ENCODE measurements around the gene RAPGEF6.
A peak's percentile ranks its signal among the peaks of the same experiment; 100 is the strongest.

RAPGEF6 gene

DNA sequence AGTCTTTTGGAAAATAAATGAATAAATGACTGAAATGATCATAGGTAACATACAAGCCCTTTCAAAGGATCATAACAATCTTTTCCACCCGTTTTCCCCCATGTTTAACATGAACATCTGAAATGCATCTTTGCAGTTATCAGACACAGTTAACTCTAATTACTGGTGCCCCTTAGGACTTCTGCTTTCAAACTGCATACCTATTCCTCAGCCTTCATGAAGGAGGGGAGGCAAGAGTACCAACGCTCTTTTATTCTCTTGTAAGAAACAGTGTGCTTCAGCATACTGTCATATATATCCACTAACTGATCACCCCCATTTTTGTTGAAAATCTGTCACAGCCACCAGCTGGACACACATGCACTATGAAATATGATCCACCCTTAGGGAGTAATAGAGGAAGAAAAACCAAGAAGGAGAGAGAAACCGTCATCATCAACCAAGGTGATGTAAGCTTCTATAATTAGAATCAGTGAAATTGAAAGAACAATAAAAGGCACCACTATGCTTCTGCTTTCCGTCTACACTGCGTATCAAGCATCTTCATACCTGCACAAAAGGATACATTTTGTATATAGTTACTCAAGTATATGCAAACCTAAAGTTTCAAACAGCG is 98.7 kb downstream of the RAPGEF6 start:
- Histone ChIP-seq H3K36me3 (replicated peaks; ENCODE audit: low read depth, low read length) (no peaks in the 10 kb centered on the region), H3K4me2 (ENCODE audit: low read length) (peak overlapping the region; percentile 65), H3K27ac (ENCODE audit: low read length) (peak overlapping the region; percentile 26), H3K9me3 (ENCODE audit: insufficient read depth, low read length) (no peaks in the 10 kb centered on the region), H3K4me3 (ENCODE audit: low read length) (peak overlapping the region; percentile 43), H3K4me1 (ENCODE audit: low read length) (peaks cover 15% of the 10 kb centered on the region), H3K9ac (ENCODE audit: low read length) (no peak overlapping the region), H2AFZ (ENCODE audit: low read depth, low read length) (no peak overlapping the region), H4K20me1 (ENCODE audit: insufficient read depth, low read length) (peaks cover 24% of the 10 kb centered on the region), H3K79me2 (ENCODE audit: low read length) (no peaks in the 10 kb centered on the region), H3K27me3 (ENCODE audit: low read depth, low read length) (no peaks in the 10 kb centered on the region)
- TF ChIP-seq EZH2phosphoT487 (IDR thresholded peaks at IDR 0.05; ENCODE audit: low read depth), result no peak
- TF ChIP-seq, protein P1, sequence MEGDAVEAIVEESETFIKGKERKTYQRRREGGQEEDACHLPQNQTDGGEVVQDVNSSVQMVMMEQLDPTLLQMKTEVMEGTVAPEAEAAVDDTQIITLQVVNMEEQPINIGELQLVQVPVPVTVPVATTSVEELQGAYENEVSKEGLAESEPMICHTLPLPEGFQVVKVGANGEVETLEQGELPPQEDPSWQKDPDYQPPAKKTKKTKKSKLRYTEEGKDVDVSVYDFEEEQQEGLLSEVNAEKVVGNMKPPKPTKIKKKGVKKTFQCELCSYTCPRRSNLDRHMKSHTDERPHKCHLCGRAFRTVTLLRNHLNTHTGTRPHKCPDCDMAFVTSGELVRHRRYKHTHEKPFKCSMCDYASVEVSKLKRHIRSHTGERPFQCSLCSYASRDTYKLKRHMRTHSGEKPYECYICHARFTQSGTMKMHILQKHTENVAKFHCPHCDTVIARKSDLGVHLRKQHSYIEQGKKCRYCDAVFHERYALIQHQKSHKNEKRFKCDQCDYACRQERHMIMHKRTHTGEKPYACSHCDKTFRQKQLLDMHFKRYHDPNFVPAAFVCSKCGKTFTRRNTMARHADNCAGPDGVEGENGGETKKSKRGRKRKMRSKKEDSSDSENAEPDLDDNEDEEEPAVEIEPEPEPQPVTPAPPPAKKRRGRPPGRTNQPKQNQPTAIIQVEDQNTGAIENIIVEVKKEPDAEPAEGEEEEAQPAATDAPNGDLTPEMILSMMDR (IDR thresholded peaks at IDR 0.05; ENCODE audit: low read depth, low read length), result no peak

DNA sequence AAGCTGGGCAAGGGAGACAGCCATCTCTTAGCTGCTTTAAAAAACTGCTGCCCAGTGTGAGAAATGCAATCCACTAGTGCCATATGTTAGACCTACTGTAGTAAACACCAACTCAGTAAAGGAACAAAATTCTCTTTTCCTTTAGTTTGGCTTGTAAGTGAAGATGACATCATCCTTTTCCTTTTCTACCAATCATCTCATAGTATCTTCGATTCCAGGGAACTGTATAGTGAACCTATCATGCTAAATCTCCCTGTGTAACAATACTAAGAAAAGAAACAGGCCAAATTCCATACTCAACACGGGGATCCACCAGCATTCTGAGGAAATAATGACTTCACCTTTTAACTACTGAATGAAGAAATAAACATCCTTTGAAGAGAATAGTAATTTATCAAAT is 100.1 kb downstream of the RAPGEF6 start:
- no peaks in the 10 kb centered on the region for H3K79me2 ChIP-seq (ENCODE audit: low read length)
- H3K4me3 ChIP-seq (ENCODE audit: low read length), result no peak overlapping the region
- no peak overlapping the region for H3K4me2 ChIP-seq (ENCODE audit: low read length)
- no peaks in the 10 kb centered on the region for H3K36me3 ChIP-seq (replicated peaks; ENCODE audit: low read depth, low read length)
- no peaks in the 10 kb centered on the region for H3K27me3 ChIP-seq (ENCODE audit: low read depth, low read length)
- H3K27ac ChIP-seq (ENCODE audit: low read length), result no peak overlapping the region
- no peak overlapping the region for H2AFZ ChIP-seq (ENCODE audit: low read depth, low read length)
- H3K9me3 ChIP-seq (ENCODE audit: insufficient read depth, low read length), result no peaks in the 10 kb centered on the region
- H3K4me1 ChIP-seq (ENCODE audit: low read length), result peaks cover 15% of the 10 kb centered on the region
- TF ChIP-seq EZH2phosphoT487 (IDR thresholded peaks at IDR 0.05; ENCODE audit: low read depth), result no peak
- TF ChIP-seq, protein P1 (IDR thresholded peaks at IDR 0.05; ENCODE audit: low read depth, low read length), result no peak
- no peak overlapping the region for H3K9ac ChIP-seq (ENCODE audit: low read length)
- peaks cover 26% of the 10 kb centered on the region for H4K20me1 ChIP-seq (ENCODE audit: insufficient read depth, low read length)

DNA sequence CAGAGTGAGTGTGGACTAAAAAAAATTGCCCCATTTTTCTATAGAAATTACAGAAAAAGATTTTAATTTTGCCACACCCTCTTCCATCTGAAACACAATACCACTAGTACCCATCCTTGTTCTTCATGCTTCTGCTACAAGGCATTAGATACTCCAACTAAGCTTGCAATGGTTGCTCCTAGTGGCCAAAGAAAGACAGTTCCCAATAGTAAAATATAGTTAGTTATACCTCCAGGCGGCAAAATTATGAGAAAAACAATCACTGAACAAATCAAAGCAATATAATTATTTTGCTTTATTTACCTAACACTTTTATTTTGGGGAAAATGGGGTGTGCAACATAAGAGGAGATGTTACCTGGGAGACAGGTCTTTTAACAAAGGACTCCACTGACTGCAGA is 101.2 kb downstream of the RAPGEF6 start:
- Histone ChIP-seq H3K27ac (ENCODE audit: low read length) (no peak overlapping the region), H2AFZ (ENCODE audit: low read depth, low read length) (no peak overlapping the region), H3K4me1 (ENCODE audit: low read length) (peaks cover 15% of the 10 kb centered on the region), H3K4me3 (ENCODE audit: low read length) (no peak overlapping the region), H3K4me2 (ENCODE audit: low read length) (no peak overlapping the region), H3K79me2 (ENCODE audit: low read length) (no peaks in the 10 kb centered on the region), H4K20me1 (ENCODE audit: insufficient read depth, low read length) (peaks cover 26% of the 10 kb centered on the region), H3K9me3 (ENCODE audit: insufficient read depth, low read length) (no peaks in the 10 kb centered on the region), H3K27me3 (ENCODE audit: low read depth, low read length) (no peaks in the 10 kb centered on the region), H3K9ac (ENCODE audit: low read length) (no peak overlapping the region), H3K36me3 (replicated peaks; ENCODE audit: low read depth, low read length) (no peaks in the 10 kb centered on the region)
- TF ChIP-seq EZH2phosphoT487 (IDR thresholded peaks at IDR 0.05; ENCODE audit: low read depth), result no peak
- TF ChIP-seq, protein P1 (IDR thresholded peaks at IDR 0.05; ENCODE audit: low read depth, low read length), result no peak

DNA sequence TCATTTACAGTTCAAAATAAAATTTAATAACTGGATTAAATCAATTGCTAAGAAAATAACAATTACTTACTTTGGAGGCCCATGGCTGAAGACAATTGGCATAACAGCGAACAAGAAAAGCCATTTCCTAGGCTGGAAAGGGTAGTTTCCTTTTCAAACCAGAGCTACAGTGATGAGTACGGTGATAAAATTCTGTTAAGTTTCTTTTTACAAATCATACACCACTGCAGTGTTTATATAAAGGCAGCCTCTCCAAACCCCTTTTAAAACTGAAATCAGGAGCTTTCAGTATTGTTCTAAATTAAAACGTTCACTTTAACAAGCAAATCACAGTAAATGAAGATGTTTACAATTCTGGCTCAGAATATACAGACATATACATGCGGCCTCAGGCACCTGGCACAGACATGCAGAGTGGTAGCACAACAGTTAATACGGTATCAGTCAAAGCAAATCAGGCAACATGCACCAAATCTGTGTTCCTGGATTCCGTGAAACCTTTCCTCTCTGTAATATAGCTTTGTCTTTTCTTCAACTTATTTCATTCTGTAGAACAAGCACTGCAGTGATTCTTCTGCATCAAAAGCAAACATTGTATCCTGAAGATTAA is 102.9 kb downstream of the RAPGEF6 start:
- Histone ChIP-seq H3K9me3 (ENCODE audit: insufficient read depth, low read length) (no peaks in the 10 kb centered on the region), H2AFZ (ENCODE audit: low read depth, low read length) (no peak overlapping the region), H3K4me2 (ENCODE audit: low read length) (no peak overlapping the region), H3K9ac (ENCODE audit: low read length) (no peak overlapping the region), H3K36me3 (replicated peaks; ENCODE audit: low read depth, low read length) (no peaks in the 10 kb centered on the region), H3K79me2 (ENCODE audit: low read length) (no peaks in the 10 kb centered on the region), H3K27ac (ENCODE audit: low read length) (no peak overlapping the region), H3K27me3 (ENCODE audit: low read depth, low read length) (no peaks in the 10 kb centered on the region), H3K4me1 (ENCODE audit: low read length) (peaks cover 13% of the 10 kb centered on the region), H4K20me1 (ENCODE audit: insufficient read depth, low read length) (peaks cover 26% of the 10 kb centered on the region), H3K4me3 (ENCODE audit: low read length) (no peak overlapping the region)
- TF ChIP-seq, protein P1 (IDR thresholded peaks at IDR 0.05; ENCODE audit: low read depth, low read length), result no peak
- TF ChIP-seq EZH2phosphoT487 (IDR thresholded peaks at IDR 0.05; ENCODE audit: low read depth), result no peak
